IMR-90 (cell line): ENCODE results near the gene PMM1. TPM values are rescaled to one million over a fixed set of nuclear protein-coding genes. Genes with fewer than 3 reads are reported as not detected.

ENCODE experiments used
- ATAC-seq: fragments of 200-7000 bp; cut with Tn5 transposase; 2 replicates; pipeline ENCODE4 v1.9.1; 2020; ENCODE audit warnings: low read depth, mild to moderate bottlenecking, moderate library complexity
- BruUV-seq: library from RNA; stranded (reverse); fragments of 400-500 nt; replicated peaks from 2 replicates; lab custom pipeline; 2021; lab: Mats Ljungman, UMichigan
- CTCF ChIA-PET: fragments of 300-600 bp; formaldehyde crosslinking; extraction: SDS; loops from one replicate; lab custom pipeline; 2021; ENCODE audit warnings: antibody characterized with exemption; lab: Yijun Ruan, JAX
- POLR2A ChIA-PET: fragments of 300-600 bp; sonication (Branson Sonifier 250); formaldehyde crosslinking; loops from one replicate; lab custom pipeline; 2022; ENCODE audit warnings: antibody characterized with exemption; ENCODE audit not compliant: unreplicated experiment; lab: Charles Lee
- DNase-seq: peaks from one replicate; pipeline ENCODE4 v3.0.0; 2013
- H2AFZ ChIP-seq: replicated peaks from 2 replicates; pipeline ENCODE3; 2013; ENCODE audit warnings: low read length, mild to moderate bottlenecking; ENCODE audit not compliant: poor library complexity
- H2AK5ac ChIP-seq: 2 replicates; pipeline ENCODE4 v1.6.1; 2013; ENCODE audit warnings: low read depth, low read length, inconsistent platforms
- H2AK9ac ChIP-seq: replicated peaks from 2 replicates; pipeline ENCODE3; 2013; ENCODE audit warnings: mild to moderate bottlenecking, low read depth, low read length, moderate library complexity; ENCODE audit not compliant: poor library complexity
- H2BK120ac ChIP-seq: 2 replicates; pipeline ENCODE4 v1.6.1; 2013; ENCODE audit warnings: low read depth, low read length, inconsistent platforms
- H2BK15ac ChIP-seq: 3 replicates; pipeline ENCODE4 v1.6.1; 2013; ENCODE audit warnings: low read depth, low read length, inconsistent platforms
- H2BK20ac ChIP-seq: 2 replicates; pipeline ENCODE4 v1.6.1; 2013; ENCODE audit warnings: low read depth, mild to moderate bottlenecking, inconsistent platforms, low read length, moderate library complexity
- H2BK5ac ChIP-seq: 2 replicates; pipeline ENCODE4 v1.6.1; 2013; ENCODE audit warnings: mild to moderate bottlenecking, low read depth, low read length, inconsistent platforms; ENCODE audit not compliant: poor library complexity, severe bottlenecking
- H3K14ac ChIP-seq: replicated peaks from 2 replicates; pipeline ENCODE4 v1.6.1; 2013; ENCODE audit warnings: low read depth, low read length, inconsistent platforms
- H3K18ac ChIP-seq: 2 replicates; pipeline ENCODE4 v1.6.1; 2013; ENCODE audit warnings: low read depth, low read length, control low read depth
- H3K23ac ChIP-seq: 2 replicates; pipeline ENCODE4 v1.6.1; 2013; ENCODE audit warnings: low read depth, low read length, inconsistent platforms
- H3K27ac ChIP-seq: 2 replicates; pipeline ENCODE4 v1.5.1; 2013; ENCODE audit warnings: mild to moderate bottlenecking, control low read depth, low read length; ENCODE audit not compliant: insufficient read depth
- H3K27me3 ChIP-seq: 2 replicates; pipeline ENCODE4 v1.6.1; 2013; ENCODE audit warnings: low read length; ENCODE audit not compliant: control insufficient read depth, insufficient read depth
- H3K36me3 ChIP-seq: 2 replicates; pipeline ENCODE4 v1.6.1; 2013; ENCODE audit warnings: low read length, mixed read lengths; ENCODE audit not compliant: control insufficient read depth, insufficient read depth
- H3K4ac ChIP-seq: 2 replicates; pipeline ENCODE4 v1.6.1; 2013; ENCODE audit warnings: low read depth, low read length, inconsistent platforms
- H3K4me1 ChIP-seq: 2 replicates; pipeline ENCODE4 v1.6.1; 2013; ENCODE audit warnings: low read length, mixed read lengths; ENCODE audit not compliant: control insufficient read depth, insufficient read depth
- H3K4me2 ChIP-seq: 2 replicates; pipeline ENCODE4 v1.6.1; 2013; ENCODE audit warnings: low read depth, mild to moderate bottlenecking, control low read depth, low read length, moderate library complexity
- H3K4me3 ChIP-seq: 2 replicates; pipeline ENCODE4 v1.5.1; 2013; ENCODE audit warnings: low read depth, mild to moderate bottlenecking, control low read depth, low read length, moderate library complexity; ENCODE audit not compliant: insufficient read depth
- H3K56ac ChIP-seq: 2 replicates; pipeline ENCODE4 v1.6.1; 2013; ENCODE audit warnings: low read length, inconsistent platforms; ENCODE audit not compliant: insufficient read depth; ENCODE audit errors: extremely low read depth
- H3K79me1 ChIP-seq, 2 experiments: 2 replicates each; pipeline ENCODE4 v1.6.1; 2013; ENCODE audit warnings: low read length in 2 of 2, inconsistent platforms in 1 of 2, low read depth in 1 of 2
- H3K9ac ChIP-seq: 2 replicates; pipeline ENCODE4 v1.6.1; 2013; ENCODE audit warnings: low read depth, low read length, control low read depth
- H3K9me1 ChIP-seq: 2 replicates; pipeline ENCODE4 v1.6.1; 2013; ENCODE audit warnings: low read length, inconsistent platforms; ENCODE audit not compliant: insufficient read depth
- H3K9me3 ChIP-seq: 2 replicates; pipeline ENCODE4 v1.6.1; 2013; ENCODE audit warnings: low read length; ENCODE audit not compliant: control insufficient read depth, insufficient read depth
- H4K20me1 ChIP-seq: 2 replicates; pipeline ENCODE4 v1.6.1; 2013; ENCODE audit warnings: low read length, inconsistent platforms; ENCODE audit not compliant: insufficient read depth
- H4K5ac ChIP-seq: 2 replicates; pipeline ENCODE4 v1.6.1; 2013; ENCODE audit warnings: mild to moderate bottlenecking, low read depth, low read length, control low read depth
- H4K8ac ChIP-seq, 2 experiments: 2 replicates each; pipeline ENCODE4 v1.6.1; 2013; ENCODE audit warnings: low read depth in 2 of 2, low read length in 2 of 2, control low read depth in 1 of 2, inconsistent platforms in 1 of 2
- H4K91ac ChIP-seq: 2 replicates; pipeline ENCODE4 v1.6.1; 2013; ENCODE audit warnings: low read depth, low read length, inconsistent platforms; ENCODE audit not compliant: insufficient read depth
- BHLHE40 ChIP-seq: fragments of 150-350 bp; IDR thresholded peaks from 2 replicates; pipeline ENCODE4 v1.6.1; 2016; ENCODE audit warnings: mild to moderate bottlenecking, low read depth, low read length
- CEBPB ChIP-seq: IDR thresholded peaks from 2 replicates; pipeline ENCODE4 v1.6.1; 2012; ENCODE audit warnings: low read depth, low read length, improper control_type of control experiment
- CHD1 ChIP-seq: IDR thresholded peaks from 2 replicates; pipeline ENCODE4 v1.6.1; 2012; ENCODE audit warnings: low read depth, low read length, improper control_type of control experiment
- CTCF ChIP-seq: conservative IDR thresholded peaks from 2 replicates; pipeline ENCODE4 v1.5.1; 2012; ENCODE audit warnings: mild to moderate bottlenecking, low read depth, low read length, improper control_type of control experiment
- ELK1 ChIP-seq: fragments of 150-350 bp; IDR thresholded peaks from 2 replicates; pipeline ENCODE4 v1.6.1; 2016; ENCODE audit warnings: low read depth, mild to moderate bottlenecking, low read length, moderate library complexity, borderline replicate concordance
- FOS ChIP-seq: fragments of 150-350 bp; IDR thresholded peaks from 2 replicates; pipeline ENCODE4 v1.6.1; 2016; ENCODE audit warnings: low read depth, low read length
- MAFK ChIP-seq: IDR thresholded peaks from 2 replicates; pipeline ENCODE4 v1.6.1; 2012; ENCODE audit warnings: low read depth, low read length, improper control_type of control experiment
- MAZ ChIP-seq: IDR thresholded peaks from 2 replicates; pipeline ENCODE4 v1.6.1; 2012; ENCODE audit warnings: low read depth, mild to moderate bottlenecking, low read length, improper control_type of control experiment, moderate library complexity, borderline replicate concordance
- MXI1 ChIP-seq: IDR thresholded peaks from 2 replicates; pipeline ENCODE4 v1.6.1; 2012; ENCODE audit warnings: low read depth, mild to moderate bottlenecking, low read length, moderate library complexity, borderline replicate concordance
- NFE2L2 ChIP-seq: fragments of 150-350 bp; IDR thresholded peaks from 2 replicates; pipeline ENCODE4 v1.6.1; 2016; ENCODE audit warnings: low read depth, mild to moderate bottlenecking, low read length
- POLR2A ChIP-seq: IDR thresholded peaks from 2 replicates; pipeline ENCODE4 v1.6.1; 2012; ENCODE audit warnings: mild to moderate bottlenecking, low read depth, low read length
- RAD21 ChIP-seq: IDR thresholded peaks from 2 replicates; pipeline ENCODE4 v1.6.1; 2012; ENCODE audit warnings: low read length, improper control_type of control experiment
- RCOR1 ChIP-seq: IDR thresholded peaks from 2 replicates; pipeline ENCODE4 v1.6.1; 2012; ENCODE audit warnings: mild to moderate bottlenecking, low read length, improper control_type of control experiment; ENCODE audit not compliant: insufficient replicate concordance
- RFX5 ChIP-seq: IDR thresholded peaks from 2 replicates; pipeline ENCODE4 v1.8.0; 2012; ENCODE audit warnings: low read depth, mild to moderate bottlenecking, low read length, moderate library complexity
- SMC3 ChIP-seq: fragments of 150-350 bp; IDR thresholded peaks from 2 replicates; pipeline ENCODE4 v1.6.1; 2016; ENCODE audit warnings: low read depth, mild to moderate bottlenecking, antibody characterized with exemption, low read length, moderate library complexity
- USF2 ChIP-seq: fragments of 150-350 bp; IDR thresholded peaks from 2 replicates; pipeline ENCODE4 v1.6.1; 2017; ENCODE audit warnings: mild to moderate bottlenecking, antibody characterized with exemption, low read length, low read depth
- WGBS, 2 experiments: methylation state at CpG; one replicate each; pipeline versions ENCODE4 v1.1.5 to v1.1.7; 2013; ENCODE audit warnings: missing lambda C conversion rate in 2 of 2; ENCODE audit not compliant: insufficient read length in 1 of 2; ENCODE audit errors: extremely low coverage in 2 of 2; 5-methylcytosine and 5-hydroxymethylcytosine counted together
- dilution Hi-C: fragments of 300-500 bp; cut with HindIII; formaldehyde crosslinking; loops from one replicate; pipeline ENCODE4 v1.14.3; 2018; ENCODE audit warnings: low sequenced_read_pairs; ENCODE audit not compliant: unreplicated experiment
- in situ Hi-C: fragments of 300-500 bp; cut with MboI; formaldehyde crosslinking; loops from 3 replicates; pipeline ENCODE4 v1.14.3; 2019; ENCODE audit warnings: low sequenced_read_pairs, inconsistent platforms, mixed read lengths
- intact Hi-C: fragments of 100-400 bp; cut with micrococcal nuclease; formaldehyde crosslinking; loops from 2 replicates; pipeline ENCODE4 v1.10.0; 2022
- polyA plus RNA-seq, 3 experiments: library from polyadenylated mRNA; depleted of rRNA; stranded (reverse); fragments of >200 nt; gene quantifications; 2 replicates each; pipeline ENCODE4 v1.2.3, GENCODE V29; 2012; ENCODE audit warnings: low replicate concordance in 1 of 3
- total RNA-seq: library from RNA; depleted of rRNA; stranded (reverse); fragments of >200 nt; gene quantifications from 2 replicates; pipeline ENCODE4 v1.2.3, GENCODE V29; 2012

The PMM1 gene
- total and polyA plus RNA-seq, 2 of the 4 experiments (the other 2 are of a cell fraction) = 22.8 to 92.8 TPM

- Histone ChIP-seq H3K9me1 (peaks cover 16% of the 10 kb centered on the region), H3K4ac (no peak overlapping the region), H3K4me3 (no peak overlapping the region), H2BK5ac (no peak overlapping the region), H3K27ac (no peak overlapping the region), H3K27me3 (no peaks in the 10 kb centered on the region), H4K91ac (no peak overlapping the region), H4K20me1 (no peaks in the 10 kb centered on the region), H3K4me2 (no peak overlapping the region), H2AK5ac (peak overlapping the region; percentile 80; the same call in 1 of the 2 replicates), H2BK120ac (no peak overlapping the region), H3K14ac (no peak overlapping the region), H3K4me1 (peaks cover 13% of the 10 kb centered on the region), H3K9me3 (no peaks in the 10 kb centered on the region), H4K5ac (no peak overlapping the region), H3K23ac (no peak overlapping the region), H3K9ac (no peak overlapping the region), H2BK20ac (no peak overlapping the region), H3K56ac (no peak overlapping the region), H3K79me1 (peaks cover 0 to 10% of the 10 kb centered on the region in 2 experiments; a peak in 2 of 4 replicates), H4K8ac (no peak overlapping the region), H2AFZ (no peak overlapping the region), H3K18ac (no peak overlapping the region), H2AK9ac (no peak overlapping the region), H2BK15ac (no peak overlapping the region), H3K36me3 (no peaks in the 10 kb centered on the region)
- 25% methylated on average over 3 of the region's 11 CpGs; no CpG with 5 or more reads in 1 of the 2 experiments for WGBS, 2 experiments
- no TSS peak for BruUV-seq
- TF ChIP-seq ELK1 (no peak), BHLHE40 (no peak), CHD1 (no peak), CEBPB (no peak), POLR2A (no peak), USF2 (no peak), MAFK (no peak), SMC3 (no peak), MAZ (no peak), NFE2L2 (no peak), RFX5 (no peak), RAD21 (no peak), CTCF (no peak), MXI1 (no peak), RCOR1 (no peak), FOS (no peak)
- dilution Hi-C loops (no loop called here), intact Hi-C loops (no loop called here), in situ Hi-C loops (no loop called here)
- ATAC-seq = no peak
- POLR2A ChIA-PET = no interaction called here
- CTCF ChIA-PET = no interaction called here
- no peak for DNase-seq
These were observed 37.6 kb downstream of the PMM1 start for GRCh38 chr22:41551877-41552582.
